Astrocyte of the cerebellum (primary cell): Measurements from ENCODE around the gene SLC47A2.
"Not testable (repeated sequence)": the region's sequence is repeated elsewhere in the genome, so short reads cannot be mapped to it uniquely, and the experiment has no call there.

Experiments used
- DNase-seq: peaks from one replicate; pipeline ENCODE4 v3.0.0-alpha.2; 2011; ENCODE audit warnings: low read depth
- H3K4me3 ChIP-seq: 2 replicates; pipeline ENCODE4 v1.5.1; 2011; ENCODE audit warnings: mild to moderate bottlenecking, low read depth, low read length, moderate library complexity
- CTCF ChIP-seq: IDR thresholded peaks from 2 replicates; pipeline ENCODE4 v1.5.1; 2012; ENCODE audit warnings: low read length, low read depth, moderate library complexity, mild to moderate bottlenecking; ENCODE audit errors: missing control alignments
- in situ Hi-C: cut with HindIII; loops from 2 replicates; pipeline ENCODE4 v1.10.0; 2017; ENCODE audit warnings: low sequenced_read_pairs

The SLC47A2 gene

GRCh38 chr17:19671433-19671832 lies 45.0 kb downstream of the SLC47A2 start:
- in situ Hi-C loops = no loop called here
- DNase-seq = no peak
- no peak for TF ChIP-seq CTCF
- no peak overlapping the region for H3K4me3 ChIP-seq

- TF ChIP-seq CTCF = no peak
- in situ Hi-C loops = no loop called here
Measured at GRCh38 chr17:19670908-19671307, 45.5 kb downstream of the SLC47A2 start.

GRCh38 chr17:19669680-19670079 lies 46.7 kb downstream of the SLC47A2 start:
- H3K4me3 ChIP-seq, in situ Hi-C loops, DNase-seq: not testable (repeated sequence)

More at GRCh38 chr17:19670908-19671307, 45.5 kb downstream of the SLC47A2 start:
- DNase-seq = no peak
- H3K4me3 ChIP-seq = no peak overlapping the region

- TF ChIP-seq CTCF = no peak
- in situ Hi-C loops = no loop called here
- no peak for DNase-seq
- H3K4me3 ChIP-seq = no peak overlapping the region
Measured at GRCh38 chr17:19664821-19665181, 51.6 kb downstream of the SLC47A2 start.

- in situ Hi-C loops = no loop called here
- no peak for DNase-seq
- H3K4me3 ChIP-seq = no peak overlapping the region
- no peak for TF ChIP-seq CTCF
Measured at GRCh38 chr17:19664136-19664820, 52.1 kb downstream of the SLC47A2 start.

GRCh38 chr17:19663097-19663496 lies 53.3 kb downstream of the SLC47A2 start:
- in situ Hi-C loops = no loop called here
- no peak for DNase-seq
- TF ChIP-seq CTCF = no peak
- H3K4me3 ChIP-seq = no peak overlapping the region

GRCh38 chr17:19661121-19661520 lies 55.3 kb downstream of the SLC47A2 start:
- H3K4me3 ChIP-seq = no peak overlapping the region
- in situ Hi-C loops = no loop called here
- no peak for DNase-seq
- TF ChIP-seq CTCF = no peak
